ENCODE results near the gene SPACDR. TPM values are rescaled to one million over a fixed set of nuclear protein-coding genes. Genes with fewer than 3 reads are reported as not detected.

Gene SPACDR
- total RNA-seq, 3 donors from 2014 or later (not counting 1 experiment from before 2014, with no cell fraction given), result 2.3 to 4.1 (median 3.9) TPM

- peaks cover 13% of the 10 kb centered on the region for H3K36me3 ChIP-seq (ENCODE audit: control insufficient read depth, insufficient read depth, low read length)
- H3K4me1 ChIP-seq (ENCODE audit: control insufficient read depth, insufficient read depth, low read length), result peaks cover 40% of the 10 kb centered on the region
- H3K4me3 ChIP-seq (ENCODE audit: low read length), result peak within 1 kb of the TSS; percentile 99
- Mint-ChIP-seq H3K27me3 (ENCODE audit: low read depth in 2 of 2) (peaks cover 0 to 5% of the 10 kb centered on the region in 2 donors), H3K36me3 (no peaks in the 10 kb centered on the region), H3K4me3 (peak within 1 kb of the TSS; percentile 96), H3K9me3 (no peaks in the 10 kb centered on the region), H3K27ac (peak within 1 kb of the TSS; percentile 97 to 99), H3K4me1 (peaks cover 42 to 62% of the 10 kb centered on the region in 2 donors)
- H3K27ac ChIP-seq (ENCODE audit: low read length), result peak within 1 kb of the TSS; percentile 99
- no peaks in the 10 kb centered on the region for H3K9me3 ChIP-seq (ENCODE audit: control insufficient read depth, insufficient read depth, low read length)
- DNase-seq (peak; percentile 96 to 99), ATAC-seq (peak; percentile 47 to 72 (median 55))
- H3K27me3 ChIP-seq (ENCODE audit: control insufficient read depth, insufficient read depth, low read length), result no peaks in the 10 kb centered on the region
- WGBS (ENCODE audit: insufficient coverage), result under 1% methylated on average over 66 of the region's 66 CpGs
- no peak for TF ChIP-seq CTCF (IDR thresholded peaks at IDR 0.05)
- intact Hi-C loops (cut with micrococcal nuclease), result loop anchor here (1.0 to 10.0 kb wide), 4 partner anchors 32 to 204 kb away; no protein-coding TSS in a partner anchor
Observed at GRCh38 chr7:100428199-100428966, 35.7 kb downstream of the SPACDR start, which contains the start of gene ZCWPW1. Gene ZCWPW1 (minus strand): TSS chr7:100428703. CDS start chr7:100420649, 8,054 bp downstream.

- Histone ChIP-seq H3K36me3 (ENCODE audit: control insufficient read depth, insufficient read depth, low read length) (peaks cover 7% of the 10 kb centered on the region), H3K4me1 (ENCODE audit: control insufficient read depth, insufficient read depth, low read length) (peaks cover 38% of the 10 kb centered on the region), H3K27ac (ENCODE audit: low read length) (peak overlapping the region; percentile 99), H3K4me3 (ENCODE audit: low read length) (no peak overlapping the region), H3K27me3 (ENCODE audit: control insufficient read depth, insufficient read depth, low read length) (no peaks in the 10 kb centered on the region), H3K9me3 (ENCODE audit: control insufficient read depth, insufficient read depth, low read length) (no peaks in the 10 kb centered on the region)
- no peak for DNase-seq
- Mint-ChIP-seq H3K27me3 (ENCODE audit: low read depth in 2 of 2) (peaks cover 0 to 5% of the 10 kb centered on the region in 2 donors), H3K4me3 (peak overlapping the region; percentile 96), H3K9me3 (no peaks in the 10 kb centered on the region), H3K36me3 (no peaks in the 10 kb centered on the region), H3K27ac (peak overlapping the region; percentile 97 to 99), H3K4me1 (peaks cover 46 to 68% of the 10 kb centered on the region in 2 donors)
- 65% methylated on average over 16 of the region's 16 CpGs for WGBS (ENCODE audit: insufficient coverage)
- no peak for TF ChIP-seq CTCF (IDR thresholded peaks at IDR 0.05)
- no peak for ATAC-seq
- intact Hi-C loops (cut with micrococcal nuclease), result loop anchor here (1.0 to 10.0 kb wide), 4 partner anchors 31 to 203 kb away; no protein-coding TSS in a partner anchor
Observed at GRCh38 chr7:100427762-100428198, 36.3 kb downstream of the SPACDR start.

GRCh38 chr7:100426516-100426915 is 37.5 kb downstream of the SPACDR start:
- Mint-ChIP-seq H3K36me3 (no peaks in the 10 kb centered on the region), H3K27ac (peak overlapping the region in 1 of 2 donors; percentile 32), H3K9me3 (no peaks in the 10 kb centered on the region), H3K4me3 (no peak overlapping the region), H3K27me3 (ENCODE audit: low read depth in 2 of 2) (peaks cover 0 to 5% of the 10 kb centered on the region in 2 donors), H3K4me1 (peaks cover 39 to 63% of the 10 kb centered on the region in 2 donors)
- Histone ChIP-seq H3K27me3 (ENCODE audit: control insufficient read depth, insufficient read depth, low read length) (no peaks in the 10 kb centered on the region), H3K4me3 (ENCODE audit: low read length) (no peak overlapping the region), H3K4me1 (ENCODE audit: control insufficient read depth, insufficient read depth, low read length) (peaks cover 27% of the 10 kb centered on the region), H3K36me3 (ENCODE audit: control insufficient read depth, insufficient read depth, low read length) (peaks cover 1% of the 10 kb centered on the region), H3K27ac (ENCODE audit: low read length) (no peak overlapping the region), H3K9me3 (ENCODE audit: control insufficient read depth, insufficient read depth, low read length) (no peaks in the 10 kb centered on the region)
- DNase-seq (no peak), ATAC-seq (no peak)
- no peak for TF ChIP-seq CTCF (IDR thresholded peaks at IDR 0.05)
- intact Hi-C loops (cut with micrococcal nuclease), result loop anchor here (10.0 kb wide), 1 partner anchor 202 kb away; no protein-coding TSS in a partner anchor
